Measurements from ENCODE around the gene PDXK. TPM values are rescaled to one million over a fixed set of nuclear protein-coding genes. Genes with fewer than 3 reads are reported as not detected.
A peak's percentile ranks its signal among the peaks of the same experiment; 100 is the strongest.

Gene PDXK
- total and polyA plus RNA-seq, 2 of the 13 experiments (the other 11 are each of a cell fraction or from before 2014, with no cell fraction given): 114 to 184 TPM

- TF ChIP-seq ZBED4 (CRISPR knock-in tag; IDR thresholded peaks at IDR 0.05; ENCODE audit: borderline replicate concordance) (no peak; the same call in 1 of the 2 replicates), ZNF441 (CRISPR knock-in tag; IDR thresholded peaks at IDR 0.05; ENCODE audit: borderline replicate concordance) (no peak), NONO (IDR thresholded peaks at IDR 0.05) (no peak), NONO (CRISPR knock-in tag; conservative IDR thresholded peaks at IDR 0.05) (no peak), PITX1 (CRISPR knock-in tag; IDR thresholded peaks at IDR 0.05) (peak; percentile 46; the same call in 1 of the 2 replicates), FOXK1 (CRISPR knock-in tag; IDR thresholded peaks at IDR 0.05; ENCODE audit: borderline replicate concordance, low read depth) (no peak), ZMYM3 (CRISPR knock-in tag; IDR thresholded peaks at IDR 0.05) (no peak; the same call in 1 of the 2 replicates), ZBTB10 (CRISPR knock-in tag; IDR thresholded peaks at IDR 0.05; ENCODE audit: borderline replicate concordance) (no peak), ZNF280D (CRISPR knock-in tag; IDR thresholded peaks at IDR 0.05) (no peak), EHMT2 (IDR thresholded peaks at IDR 0.05; ENCODE audit: borderline replicate concordance, low read depth, low read length) (no peak), AFF4 (CRISPR knock-in tag; IDR thresholded peaks at IDR 0.05) (no peak), KDM4B (CRISPR knock-in tag; IDR thresholded peaks at IDR 0.05) (no peak), NFATC3 (CRISPR knock-in tag; IDR thresholded peaks at IDR 0.05) (no peak), ZNF317 (CRISPR knock-in tag; IDR thresholded peaks at IDR 0.05) (no peak; the same call in 1 of the 2 replicates), ZNF350 (CRISPR knock-in tag; IDR thresholded peaks at IDR 0.05; ENCODE audit: borderline replicate concordance, low read depth) (no peak), ZFP90 (CRISPR knock-in tag; IDR thresholded peaks at IDR 0.05; ENCODE audit: borderline replicate concordance) (no peak)
These were observed 12.5 kb downstream of the PDXK start (continued) for GRCh38 chr21:43731476-43731875.

Measured in HepG2 (cell line).